Activated naive CD4-positive, alpha-beta T cell treated with anti-CD3 and anti-CD28 coated beads, Interleukin-2, amount 10 ng/mL, durations not matched to agents 7 days and 5 days (primary cell): ENCODE results near the gene CATSPER1.
A peak's percentile ranks its signal among the peaks of the same experiment; 100 is the strongest.

ENCODE experiments used
- CTCF ChIA-PET: fragments of 350-600 bp; sonication (Branson Sonifier 250); formaldehyde crosslinking; loops from one replicate; lab custom pipeline; 2021; ENCODE audit warnings: antibody characterized with exemption; lab: Charles Lee
- DNase-seq: peaks from one replicate; pipeline ENCODE4 v3.0.0-alpha.2; 2020
- H3K27ac Mint-ChIP-seq: one replicate; pipeline ENCODE4 v1.8.0; 2021; ENCODE audit warnings: mild to moderate bottlenecking, moderate library complexity, mixed read lengths
- H3K27me3 Mint-ChIP-seq: one replicate; pipeline ENCODE4 v1.8.0; 2021; ENCODE audit warnings: mild to moderate bottlenecking, mixed read lengths
- H3K36me3 Mint-ChIP-seq: one replicate; pipeline ENCODE4 v1.8.0; 2021; ENCODE audit warnings: mixed read lengths
- H3K4me1 Mint-ChIP-seq: one replicate; pipeline ENCODE4 v1.8.0; 2021; ENCODE audit warnings: mixed read lengths
- H3K4me3 Mint-ChIP-seq: one replicate; pipeline ENCODE4 v1.8.0; 2021; ENCODE audit warnings: mild to moderate bottlenecking, moderate library complexity, mixed read lengths
- H3K9me3 Mint-ChIP-seq: one replicate; pipeline ENCODE4 v1.8.0; 2021; ENCODE audit warnings: mixed read lengths

Gene CATSPER1

GRCh38 chr11:66026017-66026529, at the start of gene CATSPER1:
TSS of gene CATSPER1 (minus strand) at chr11:66026479. CDS start at chr11:66026379, 100 bp downstream.
- Mint-ChIP-seq H3K4me1 (peaks cover 13% of the 10 kb centered on the region), H3K27ac (no peak within 1 kb of the TSS), H3K4me3 (no peak within 1 kb of the TSS), H3K27me3 (peaks cover 48% of the 10 kb centered on the region), H3K36me3 (no peaks in the 10 kb centered on the region), H3K9me3 (no peaks in the 10 kb centered on the region)
- DNase-seq = no peak
- CTCF ChIA-PET = interaction anchor here (0.7 to 0.8 kb wide), 3 partner anchors 14 to 141 kb away, joined by 3 to 5 read pairs (median 3); no protein-coding TSS in a partner anchor

GRCh38 chr11:66075273-66075672, 49.0 kb upstream of the CATSPER1 start:
- Mint-ChIP-seq H3K4me3 (no peak overlapping the region), H3K27ac (no peak overlapping the region), H3K27me3 (no peaks in the 10 kb centered on the region), H3K4me1 (peaks cover 64% of the 10 kb centered on the region), H3K9me3 (no peaks in the 10 kb centered on the region), H3K36me3 (peaks cover 70% of the 10 kb centered on the region)
- CTCF ChIA-PET = interaction anchor here (2.0 kb wide), 1 partner anchor 58 kb away, joined by 5 read pairs; no protein-coding TSS in a partner anchor
- DNase-seq = no peak

- Mint-ChIP-seq H3K9me3 (no peaks in the 10 kb centered on the region), H3K4me1 (peaks cover 58% of the 10 kb centered on the region), H3K27me3 (no peaks in the 10 kb centered on the region), H3K36me3 (peaks cover 60% of the 10 kb centered on the region), H3K27ac (peak overlapping the region; percentile 42), H3K4me3 (no peak overlapping the region)
- no peak for DNase-seq
- CTCF ChIA-PET = interaction anchor here (8.9 kb wide), 1 partner anchor 61 kb away, joined by 89 read pairs; no protein-coding TSS in a partner anchor
Measured at GRCh38 chr11:66073669-66074068, 47.4 kb upstream of the CATSPER1 start.

- no peak for DNase-seq
- H3K27me3 Mint-ChIP-seq = no peaks in the 10 kb centered on the region
- CTCF ChIA-PET = interaction anchor here (8.9 kb wide), 1 partner anchor 62 kb away, joined by 89 read pairs; no protein-coding TSS in a partner anchor
- peak overlapping the region; percentile 98 for H3K4me3 Mint-ChIP-seq
- peak overlapping the region; percentile 95 for H3K27ac Mint-ChIP-seq
- peaks cover 58% of the 10 kb centered on the region for H3K4me1 Mint-ChIP-seq
- H3K36me3 Mint-ChIP-seq = peaks cover 62% of the 10 kb centered on the region
- no peaks in the 10 kb centered on the region for H3K9me3 Mint-ChIP-seq
Measured at GRCh38 chr11:66072518-66072917, 46.2 kb upstream of the CATSPER1 start.

- Mint-ChIP-seq H3K9me3 (no peaks in the 10 kb centered on the region), H3K36me3 (peaks cover 64% of the 10 kb centered on the region), H3K4me3 (peak overlapping the region; percentile 98), H3K27me3 (no peaks in the 10 kb centered on the region), H3K4me1 (peaks cover 58% of the 10 kb centered on the region), H3K27ac (peak overlapping the region; percentile 95)
- no peak for DNase-seq
- CTCF ChIA-PET = interaction anchor here (1.3 to 8.9 kb wide), 6 partner anchors 27 to 150 kb away, joined by 4 to 89 read pairs (median 4); no protein-coding TSS in a partner anchor
Measured at GRCh38 chr11:66072081-66072480, 45.8 kb upstream of the CATSPER1 start.

GRCh38 chr11:66071381-66071801, 45.1 kb upstream of the CATSPER1 start:
- peaks cover 68% of the 10 kb centered on the region for H3K36me3 Mint-ChIP-seq
- peak; percentile 41 for DNase-seq
- H3K27ac Mint-ChIP-seq = peak overlapping the region; percentile 95
- H3K27me3 Mint-ChIP-seq = no peaks in the 10 kb centered on the region
- H3K4me3 Mint-ChIP-seq = peak overlapping the region; percentile 98
- CTCF ChIA-PET = interaction anchor here (0.5 to 8.9 kb wide), 9 partner anchors 8 to 150 kb away, joined by 4 to 89 read pairs (median 5); no protein-coding TSS in a partner anchor
- peaks cover 65% of the 10 kb centered on the region for H3K4me1 Mint-ChIP-seq
- no peaks in the 10 kb centered on the region for H3K9me3 Mint-ChIP-seq

GRCh38 chr11:66070604-66071380, 44.5 kb upstream of the CATSPER1 start:
- Mint-ChIP-seq H3K27ac (peak overlapping the region; percentile 95), H3K9me3 (no peaks in the 10 kb centered on the region), H3K36me3 (peaks cover 67% of the 10 kb centered on the region), H3K4me3 (peak overlapping the region; percentile 98), H3K4me1 (peaks cover 67% of the 10 kb centered on the region), H3K27me3 (no peaks in the 10 kb centered on the region)
- CTCF ChIA-PET = interaction anchor here (0.6 to 8.9 kb wide), 8 partner anchors 9 to 151 kb away, joined by 4 to 89 read pairs (median 4); no protein-coding TSS in a partner anchor
- peak; percentile 47 for DNase-seq

GRCh38 chr11:66069715-66070603, 43.7 kb upstream of the CATSPER1 start, which contains the start of gene PACS1:
TSS of gene PACS1 (plus strand) at chr11:66070272. CDS start at chr11:66070487, 215 bp downstream.
- H3K9me3 Mint-ChIP-seq = no peaks in the 10 kb centered on the region
- CTCF ChIA-PET = interaction anchor here (1.0 to 8.9 kb wide), 7 partner anchors 10 to 65 kb away, joined by 3 to 89 read pairs (median 13); partner anchors contain the start of gene SF3B2
- peak within 1 kb of the TSS; percentile 98 for H3K4me3 Mint-ChIP-seq
- H3K27ac Mint-ChIP-seq = peak within 1 kb of the TSS; percentile 95
- peak; percentile 87 for DNase-seq
- peaks cover 65% of the 10 kb centered on the region for H3K36me3 Mint-ChIP-seq
- no peaks in the 10 kb centered on the region for H3K27me3 Mint-ChIP-seq
- H3K4me1 Mint-ChIP-seq = peaks cover 70% of the 10 kb centered on the region

- Mint-ChIP-seq H3K27me3 (no peaks in the 10 kb centered on the region), H3K4me1 (peaks cover 65% of the 10 kb centered on the region), H3K9me3 (no peaks in the 10 kb centered on the region), H3K27ac (peak overlapping the region; percentile 92), H3K36me3 (peaks cover 66% of the 10 kb centered on the region), H3K4me3 (peak overlapping the region; percentile 76)
- DNase-seq = peak; percentile 57
- CTCF ChIA-PET = interaction anchor here (0.8 to 8.9 kb wide), 14 partner anchors 10 to 76 kb away, joined by 3 to 89 read pairs (median 8); partner anchors contain the start of gene SF3B2
Measured at GRCh38 chr11:66068923-66069714, 42.8 kb upstream of the CATSPER1 start.

GRCh38 chr11:66068154-66068821, 42.0 kb upstream of the CATSPER1 start:
- H3K36me3 Mint-ChIP-seq = peaks cover 71% of the 10 kb centered on the region
- H3K4me1 Mint-ChIP-seq = peaks cover 67% of the 10 kb centered on the region
- no peaks in the 10 kb centered on the region for H3K9me3 Mint-ChIP-seq
- H3K27ac Mint-ChIP-seq = peak overlapping the region; percentile 92
- DNase-seq = peak; percentile 84
- H3K4me3 Mint-ChIP-seq = no peak overlapping the region
- CTCF ChIA-PET = interaction anchor here (0.6 to 8.9 kb wide), 23 partner anchors 8 to 453 kb away, joined by 3 to 89 read pairs (median 4); partner anchors contain the start of gene SF3B2
- no peaks in the 10 kb centered on the region for H3K27me3 Mint-ChIP-seq

- Mint-ChIP-seq H3K36me3 (peaks cover 72% of the 10 kb centered on the region), H3K27ac (no peak overlapping the region), H3K9me3 (no peaks in the 10 kb centered on the region), H3K4me3 (no peak overlapping the region), H3K27me3 (no peaks in the 10 kb centered on the region), H3K4me1 (peaks cover 61% of the 10 kb centered on the region)
- CTCF ChIA-PET = interaction anchor here (0.6 to 8.9 kb wide), 19 partner anchors 8 to 453 kb away, joined by 3 to 89 read pairs (median 5); partner anchors contain the start of gene SF3B2
- DNase-seq = peak; percentile 5
Measured at GRCh38 chr11:66067640-66068039, 41.4 kb upstream of the CATSPER1 start.

- peaks cover 52% of the 10 kb centered on the region for H3K4me1 Mint-ChIP-seq
Measured at GRCh38 chr11:66066751-66067150, 40.5 kb upstream of the CATSPER1 start.

More at GRCh38 chr11:66066751-66067150, 40.5 kb upstream of the CATSPER1 start:
- H3K4me3 Mint-ChIP-seq = no peak overlapping the region
- H3K36me3 Mint-ChIP-seq = peaks cover 69% of the 10 kb centered on the region
- H3K27ac Mint-ChIP-seq = peak overlapping the region; percentile 35
- CTCF ChIA-PET = interaction anchor here (0.9 to 8.9 kb wide), 7 partner anchors 8 to 68 kb away, joined by 3 to 89 read pairs (median 9); partner anchors contain the start of gene SF3B2
- peak; percentile 19 for DNase-seq
- H3K9me3 Mint-ChIP-seq = no peaks in the 10 kb centered on the region
- H3K27me3 Mint-ChIP-seq = no peaks in the 10 kb centered on the region
